GM21367 (cell line): ENCODE measurements around the gene COQ9.

Experiments
- ATAC-seq: cut with Tn5 transposase; IDR thresholded peaks from one replicate; pipeline ENCODE4 v1.9.1; 2021; ENCODE audit not compliant: unreplicated experiment

Gene COQ9

GRCh38 chr16:57471852-57472664, 24.8 kb downstream of the COQ9 start:
- no peak for ATAC-seq

- no peak for ATAC-seq
These were observed 25.4 kb downstream of the COQ9 start for GRCh38 chr16:57472665-57473060.

- no peak for ATAC-seq
These were observed 26.0 kb downstream of the COQ9 start for GRCh38 chr16:57473176-57473840.

GRCh38 chr16:57473906-57474305, 26.6 kb downstream of the COQ9 start:
- ATAC-seq = no peak

GRCh38 chr16:57474671-57475661, 27.7 kb downstream of the COQ9 start:
- ATAC-seq = no peak

GRCh38 chr16:57475711-57476339, 28.5 kb downstream of the COQ9 start:
- ATAC-seq = peak; percentile 78

GRCh38 chr16:57476546-57477410, 29.5 kb downstream of the COQ9 start:
- ATAC-seq = no peak

- no peak for ATAC-seq
These were observed 30.4 kb downstream of the COQ9 start for GRCh38 chr16:57477531-57478202.

GRCh38 chr16:57478396-57479204, 31.3 kb downstream of the COQ9 start:
- ATAC-seq = no peak

GRCh38 chr16:57479205-57479975, 32.1 kb downstream of the COQ9 start:
- ATAC-seq = no peak

GRCh38 chr16:57479976-57480753, 32.9 kb downstream of the COQ9 start:
- ATAC-seq = no peak

- ATAC-seq = no peak
These were observed 33.5 kb downstream of the COQ9 start for GRCh38 chr16:57480754-57481230.

GRCh38 chr16:57481421-57481820, 34.1 kb downstream of the COQ9 start:
- ATAC-seq = no peak

- no peak for ATAC-seq
These were observed 35.7 kb downstream of the COQ9 start for GRCh38 chr16:57482845-57483545.

- no peak for ATAC-seq
These were observed 36.6 kb downstream of the COQ9 start for GRCh38 chr16:57483725-57484514.
